ENCODE data around the gene THRAP3. TPM values are rescaled to one million over a fixed set of nuclear protein-coding genes. Genes with fewer than 3 reads are reported as not detected.
A peak's percentile ranks its signal among the peaks of the same experiment; 100 is the strongest.

THRAP3 gene
- total and polyA plus RNA-seq, 9 of the 15 experiments (the other 6 are each of a cell fraction or from before 2014, with no cell fraction given) = 66.2 to 135 (median 113) TPM

DNA sequence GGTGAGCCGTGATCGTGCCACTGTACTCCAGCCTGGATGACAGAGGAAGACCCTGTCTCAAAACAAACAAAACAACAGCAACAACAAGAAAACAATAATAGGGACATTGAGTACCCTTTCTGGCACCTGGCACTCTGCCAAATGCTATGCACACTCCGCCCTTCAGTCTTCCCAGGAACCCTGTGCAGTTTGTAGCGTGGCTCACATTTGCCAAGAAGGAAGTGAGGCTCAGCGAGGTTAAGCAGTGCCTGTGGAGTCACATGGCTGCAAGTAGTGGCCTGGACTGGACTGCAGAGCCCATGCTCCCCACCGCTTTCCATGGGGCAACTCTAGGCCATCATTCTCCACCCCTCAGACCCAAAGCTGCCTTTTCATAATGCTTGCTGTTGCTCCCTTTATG lies 104.5 kb downstream of the THRAP3 start (continued):
- TF ChIP-seq RBM22 (IDR thresholded peaks at IDR 0.05; ENCODE audit: low read depth, low read length, poor library complexity, severe bottlenecking) = no peak
- no peak for TF ChIP-seq ASH1L (IDR thresholded peaks at IDR 0.05; ENCODE audit: borderline replicate concordance, low read depth, partially characterized antibody)
- 0 out of 2 replicates have a peak, but pooled peaks have one; percentile 12 for TF ChIP-seq SMAD4 (CRISPR knock-in tag; conservative IDR thresholded peaks at IDR 0.05)
- TF ChIP-seq, protein P1, sequence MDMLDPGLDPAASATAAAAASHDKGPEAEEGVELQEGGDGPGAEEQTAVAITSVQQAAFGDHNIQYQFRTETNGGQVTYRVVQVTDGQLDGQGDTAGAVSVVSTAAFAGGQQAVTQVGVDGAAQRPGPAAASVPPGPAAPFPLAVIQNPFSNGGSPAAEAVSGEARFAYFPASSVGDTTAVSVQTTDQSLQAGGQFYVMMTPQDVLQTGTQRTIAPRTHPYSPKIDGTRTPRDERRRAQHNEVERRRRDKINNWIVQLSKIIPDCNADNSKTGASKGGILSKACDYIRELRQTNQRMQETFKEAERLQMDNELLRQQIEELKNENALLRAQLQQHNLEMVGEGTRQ (CRISPR knock-in tag; IDR thresholded peaks at IDR 0.05) = peak; percentile 26; the same call in 1 of the 2 replicates
- TF ChIP-seq, protein P2, sequence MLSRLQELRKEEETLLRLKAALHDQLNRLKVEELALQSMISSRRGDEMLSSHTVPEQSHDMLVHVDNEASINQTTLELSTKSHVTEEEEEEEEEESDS (CRISPR knock-in tag; IDR thresholded peaks at IDR 0.05) = no peak
- peak; percentile 100 for TF ChIP-seq NFIC (IDR thresholded peaks at IDR 0.05)
- TF ChIP-seq, protein P3, sequence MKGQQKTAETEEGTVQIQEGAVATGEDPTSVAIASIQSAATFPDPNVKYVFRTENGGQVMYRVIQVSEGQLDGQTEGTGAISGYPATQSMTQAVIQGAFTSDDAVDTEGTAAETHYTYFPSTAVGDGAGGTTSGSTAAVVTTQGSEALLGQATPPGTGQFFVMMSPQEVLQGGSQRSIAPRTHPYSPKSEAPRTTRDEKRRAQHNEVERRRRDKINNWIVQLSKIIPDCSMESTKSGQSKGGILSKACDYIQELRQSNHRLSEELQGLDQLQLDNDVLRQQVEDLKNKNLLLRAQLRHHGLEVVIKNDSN (CRISPR knock-in tag; IDR thresholded peaks at IDR 0.05) = 0 out of 2 replicates have a peak, but pooled peaks have one; percentile 12
- TF ChIP-seq, protein P4, sequence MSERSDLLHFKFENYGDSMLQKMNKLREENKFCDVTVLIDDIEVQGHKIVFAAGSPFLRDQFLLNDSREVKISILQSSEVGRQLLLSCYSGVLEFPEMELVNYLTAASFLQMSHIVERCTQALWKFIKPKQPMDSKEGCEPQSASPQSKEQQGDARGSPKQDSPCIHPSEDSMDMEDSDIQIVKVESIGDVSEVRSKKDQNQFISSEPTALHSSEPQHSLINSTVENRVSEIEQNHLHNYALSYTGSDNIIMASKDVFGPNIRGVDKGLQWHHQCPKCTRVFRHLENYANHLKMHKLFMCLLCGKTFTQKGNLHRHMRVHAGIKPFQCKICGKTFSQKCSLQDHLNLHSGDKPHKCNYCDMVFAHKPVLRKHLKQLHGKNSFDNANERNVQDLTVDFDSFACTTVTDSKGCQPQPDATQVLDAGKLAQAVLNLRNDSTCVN (CRISPR knock-in tag; IDR thresholded peaks at IDR 0.05) = 0 out of 2 replicates have a peak, but pooled peaks have one; percentile 16

All from K562 (cell line).